HG03280 (cell line): ENCODE data around the gene LRRC25.
"Not testable (repeated sequence)": the region's sequence is repeated elsewhere in the genome, so short reads cannot be mapped to it uniquely, and the experiment has no call there.

Experiments used
- ATAC-seq: cut with Tn5 transposase; IDR thresholded peaks from one replicate; pipeline ENCODE4 v1.9.1; 2021; ENCODE audit warnings: mild to moderate bottlenecking, moderate library complexity; ENCODE audit not compliant: unreplicated experiment

The LRRC25 gene

DNA sequence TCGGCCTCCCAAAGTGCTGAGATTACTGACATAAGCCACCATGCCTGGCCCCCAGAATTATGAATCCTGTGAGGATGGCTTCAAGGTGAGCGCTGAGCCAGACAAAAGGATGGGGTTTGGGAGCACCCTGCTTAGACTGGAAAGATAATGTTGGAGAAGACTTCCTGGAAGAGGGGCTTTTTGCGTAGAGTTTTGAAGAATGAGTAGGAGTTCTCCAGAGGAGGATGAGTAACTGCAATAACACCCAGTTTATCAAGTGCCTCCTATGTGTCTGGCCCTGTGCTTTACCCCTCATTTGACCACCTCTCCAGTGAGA is 12.1 kb downstream of the LRRC25 start:
- ATAC-seq, result no peak

GRCh38 chr19:18384775-18385174 is 12.6 kb downstream of the LRRC25 start:
- no peak for ATAC-seq

- ATAC-seq, result not testable (repeated sequence)
Measured at GRCh38 chr19:18383622-18384021, 13.8 kb downstream of the LRRC25 start.

- no peak for ATAC-seq
Measured at GRCh38 chr19:18380843-18381242, 16.6 kb downstream of the LRRC25 start.

- no peak for ATAC-seq
Measured at GRCh38 chr19:18379803-18380747, 17.3 kb downstream of the LRRC25 start.

DNA sequence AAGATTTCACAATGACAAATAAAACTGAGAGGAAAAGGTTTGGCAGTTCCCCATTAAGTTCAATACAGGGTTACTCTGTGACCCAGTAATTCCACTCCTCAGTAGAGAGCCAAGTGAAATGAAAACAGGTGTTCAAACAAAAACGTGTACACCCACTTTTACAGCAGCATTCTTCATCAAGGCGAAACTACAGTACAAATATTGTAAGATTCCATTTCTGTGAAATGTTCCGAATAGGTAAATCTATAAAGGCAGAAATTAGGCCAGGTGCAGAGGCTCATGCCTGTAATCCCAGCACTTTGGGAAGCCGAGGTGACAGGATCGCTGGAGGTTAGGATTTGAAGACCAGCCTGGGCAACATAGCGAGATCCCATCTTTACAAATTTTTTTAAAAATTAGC is 20.4 kb downstream of the LRRC25 start:
- ATAC-seq, result no peak

GRCh38 chr19:18373892-18374629 is 23.4 kb downstream of the LRRC25 start:
- ATAC-seq, result peak; percentile 86

- ATAC-seq, result no peak
Measured at GRCh38 chr19:18373407-18373891, 24.0 kb downstream of the LRRC25 start.

GRCh38 chr19:18368504-18369222 is 28.8 kb downstream of the LRRC25 start:
- no peak for ATAC-seq

DNA sequence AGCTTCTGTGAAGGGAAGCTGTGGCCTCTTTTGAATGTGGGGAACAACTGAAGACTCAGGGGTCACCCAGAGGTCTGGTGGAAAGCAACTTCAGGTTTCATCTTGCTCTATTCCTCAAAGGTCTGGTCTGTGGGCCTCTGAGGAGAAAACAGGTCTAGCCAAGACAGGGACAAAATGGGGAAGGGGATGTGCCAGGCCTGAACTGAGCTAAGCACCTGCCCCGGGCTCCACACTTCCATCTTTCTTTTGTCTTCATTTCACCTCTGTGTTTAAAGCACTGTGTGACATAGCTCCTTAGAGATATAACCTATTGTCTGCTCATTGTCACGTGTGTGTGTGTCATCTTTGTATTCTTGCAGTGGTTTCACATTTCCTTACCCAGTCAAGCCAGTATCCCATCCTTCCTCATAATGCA is 31.4 kb downstream of the LRRC25 start:
- no peak for ATAC-seq

DNA sequence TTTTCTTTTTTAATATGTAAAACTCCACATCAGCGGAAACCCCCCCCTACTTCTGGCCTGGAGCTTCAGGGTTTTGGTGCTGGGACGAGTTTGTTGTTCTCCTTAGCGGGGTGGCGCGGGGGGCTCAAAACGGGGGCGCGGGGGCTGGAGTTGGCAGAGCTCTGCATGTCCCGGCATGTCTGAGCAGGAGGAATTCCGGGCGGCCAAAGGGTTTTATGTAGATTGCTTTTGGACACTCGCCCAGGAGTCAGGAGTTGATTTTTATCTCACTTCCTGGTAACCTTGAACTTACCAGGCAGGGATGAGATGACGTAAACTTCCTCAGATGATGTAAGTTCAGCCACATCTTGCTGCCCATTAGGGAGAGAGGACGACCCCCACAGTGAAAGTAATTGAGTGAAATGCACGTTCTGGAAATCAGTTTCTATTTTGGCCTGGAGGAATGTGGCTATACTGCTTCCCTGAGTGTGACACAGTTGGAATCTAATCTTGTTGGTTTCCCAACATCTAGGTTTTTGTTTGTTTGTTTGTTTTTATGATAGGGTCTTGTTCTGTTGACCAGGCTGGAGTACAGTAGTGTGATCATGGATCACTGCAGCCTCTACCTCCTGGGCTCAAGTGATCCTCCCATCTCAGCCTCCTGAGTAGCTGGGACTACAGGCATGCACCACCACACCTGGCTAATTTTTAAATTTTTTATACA is 32.4 kb downstream of the LRRC25 start:
- no peak for ATAC-seq

DNA sequence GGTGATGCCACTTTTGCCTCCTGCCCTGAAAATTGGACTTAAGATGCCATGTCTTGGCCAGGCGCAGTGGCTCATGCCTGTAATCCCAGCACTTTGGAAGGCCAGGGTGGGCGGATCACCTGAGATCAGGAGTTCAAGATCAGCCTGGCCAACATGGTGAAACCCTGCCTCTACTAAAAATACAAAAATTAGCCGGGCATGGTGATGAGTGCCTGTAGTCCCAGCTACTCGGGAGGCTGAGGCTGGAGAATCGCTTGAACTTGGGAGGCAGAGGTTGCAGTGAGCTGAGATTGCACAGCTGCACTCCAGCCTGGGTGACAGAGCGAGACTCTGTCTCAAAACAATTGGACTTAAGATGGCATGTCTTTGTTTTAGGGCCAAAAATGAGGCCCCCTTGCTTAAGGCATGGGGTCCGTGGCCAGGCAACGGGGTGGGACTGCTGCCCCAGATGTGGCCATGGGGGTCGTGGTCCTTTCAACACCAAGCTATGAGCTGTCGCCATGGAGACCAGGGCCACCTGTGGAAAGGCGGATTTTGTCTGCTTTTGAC is 33.1 kb downstream of the LRRC25 start:
- not testable (repeated sequence) for ATAC-seq

- ATAC-seq, result no peak
Measured at GRCh38 chr19:18363787-18364186, 33.6 kb downstream of the LRRC25 start.

GRCh38 chr19:18362934-18363542 is 34.4 kb downstream of the LRRC25 start:
- ATAC-seq, result no peak

GRCh38 chr19:18361646-18362045 is 35.8 kb downstream of the LRRC25 start:
- no peak for ATAC-seq

GRCh38 chr19:18357041-18357440 is 40.4 kb downstream of the LRRC25 start:
- no peak for ATAC-seq

GRCh38 chr19:18354743-18355142 is 42.7 kb downstream of the LRRC25 start:
- ATAC-seq, result not testable (repeated sequence)

- no peak for ATAC-seq
Measured at GRCh38 chr19:18353378-18354005, 43.9 kb downstream of the LRRC25 start.

GRCh38 chr19:18351544-18351943 is 45.9 kb downstream of the LRRC25 start:
- no peak for ATAC-seq
